GM04504 (cell line): ENCODE data around the gene ART1.
"Not testable (repeated sequence)": the region's sequence is repeated elsewhere in the genome, so short reads cannot be mapped to it uniquely, and the experiment has no call there.

Source experiments
- DNase-seq: peaks from one replicate; pipeline ENCODE4 v3.0.0-alpha.2; 2012; ENCODE audit warnings: low read depth

Gene ART1

GRCh38 chr11:3644817-3645235 lies at the start of gene ART1:
Gene ART1 (plus strand): TSS chr11:3645128. CDS start chr11:3659214, 14,086 bp downstream.
- DNase-seq: no peak

GRCh38 chr11:3597743-3598142 lies 47.2 kb upstream of the ART1 start:
- DNase-seq: not testable (repeated sequence)

GRCh38 chr11:3600201-3600600 lies 44.7 kb upstream of the ART1 start:
- DNase-seq: not testable (repeated sequence)

GRCh38 chr11:3604167-3604566 lies 40.8 kb upstream of the ART1 start:
- no peak for DNase-seq

- DNase-seq: no peak
These were observed 39.7 kb upstream of the ART1 start for GRCh38 chr11:3605283-3605662.

GRCh38 chr11:3605771-3606203 lies 39.1 kb upstream of the ART1 start:
- DNase-seq: no peak

GRCh38 chr11:3609416-3610265 lies 35.3 kb upstream of the ART1 start:
- DNase-seq: peak; percentile 9

GRCh38 chr11:3610846-3611245 lies 34.1 kb upstream of the ART1 start:
- DNase-seq: no peak

- no peak for DNase-seq
These were observed 32.8 kb upstream of the ART1 start for GRCh38 chr11:3611976-3612678.

- DNase-seq: no peak
These were observed 30.8 kb upstream of the ART1 start for GRCh38 chr11:3613998-3614741.

- no peak for DNase-seq
These were observed 30.2 kb upstream of the ART1 start for GRCh38 chr11:3614742-3615171.

GRCh38 chr11:3615998-3616397 lies 28.9 kb upstream of the ART1 start:
- no peak for DNase-seq

GRCh38 chr11:3616721-3617460 lies 28.0 kb upstream of the ART1 start:
- DNase-seq: no peak

GRCh38 chr11:3617990-3618389 lies 26.9 kb upstream of the ART1 start:
- no peak for DNase-seq

GRCh38 chr11:3622521-3622920 lies 22.4 kb upstream of the ART1 start:
- DNase-seq: no peak

- no peak for DNase-seq
These were observed 21.8 kb upstream of the ART1 start for GRCh38 chr11:3623121-3623520.

GRCh38 chr11:3623767-3624458 lies 21.0 kb upstream of the ART1 start:
- no peak for DNase-seq

- DNase-seq: no peak
These were observed 18.5 kb upstream of the ART1 start for GRCh38 chr11:3626250-3626960.

- DNase-seq: peak; percentile 43
These were observed 17.6 kb upstream of the ART1 start for GRCh38 chr11:3627291-3627690.

- DNase-seq: no peak
These were observed 13.6 kb upstream of the ART1 start for GRCh38 chr11:3631331-3631730.
